Loucy (cell line): Measurements from ENCODE around the gene NSD2.

Experiments used
- H2AFZ ChIP-seq: fragments of 200-600 bp; sonication (generic); 2 replicates; pipeline ENCODE4 v1.6.0; 2016; ENCODE audit warnings: antibody characterized with exemption, mild to moderate bottlenecking, low read length, moderate library complexity
- H3F3A ChIP-seq: fragments of 200-600 bp; 2 replicates; pipeline ENCODE4 v1.6.0; 2016; ENCODE audit warnings: antibody characterized with exemption, low read depth, mild to moderate bottlenecking
- H3K27me3 ChIP-seq: fragments of 200-600 bp; sonication (generic); 2 replicates; pipeline ENCODE4 v1.6.1; 2014; ENCODE audit warnings: low read length, mild to moderate bottlenecking; ENCODE audit not compliant: insufficient read depth, poor library complexity, severe bottlenecking
- H3K36me3 ChIP-seq: fragments of 200-600 bp; sonication (generic); 2 replicates; pipeline ENCODE4 v1.6.1; 2016; ENCODE audit warnings: low read length; ENCODE audit not compliant: insufficient read depth
- H3K4me1 ChIP-seq: fragments of 200-600 bp; sonication (generic); 2 replicates; pipeline ENCODE4 v1.5.1; 2014; ENCODE audit warnings: low read length, mild to moderate bottlenecking; ENCODE audit not compliant: insufficient read depth, poor library complexity, severe bottlenecking
- H3K4me2 ChIP-seq: fragments of 200-600 bp; sonication (generic); 2 replicates; pipeline ENCODE4 v1.6.0; 2014; ENCODE audit warnings: antibody characterized with exemption, low read length, low read depth, mild to moderate bottlenecking; ENCODE audit not compliant: poor library complexity, severe bottlenecking
- H3K4me3 ChIP-seq: fragments of 200-600 bp; sonication (generic); 2 replicates; pipeline ENCODE4 v1.5.1; 2014; ENCODE audit warnings: low read length, mild to moderate bottlenecking, mixed read lengths; ENCODE audit not compliant: poor library complexity, severe bottlenecking
- H3K79me2 ChIP-seq: fragments of 200-600 bp; sonication (generic); 2 replicates; pipeline ENCODE4 v1.6.1; 2014; ENCODE audit warnings: low read length; ENCODE audit not compliant: insufficient read depth
- H3K9ac ChIP-seq: fragments of 200-600 bp; sonication (generic); 2 replicates; pipeline ENCODE4 v1.6.0; 2014; ENCODE audit warnings: mild to moderate bottlenecking, low read depth, low read length, moderate library complexity; ENCODE audit not compliant: poor library complexity, severe bottlenecking
- H3K9me2 ChIP-seq: fragments of 200-600 bp; sonication (generic); replicated peaks from 2 replicates; pipeline ENCODE4 v1.6.1; 2016; ENCODE audit warnings: low read depth, low read length, mixed read lengths
- H3K9me3 ChIP-seq: fragments of 200-600 bp; sonication (generic); 2 replicates; pipeline ENCODE4 v1.6.1; 2014; ENCODE audit warnings: mild to moderate bottlenecking, antibody characterized with exemption, low read length, low read depth; ENCODE audit not compliant: insufficient read depth
- H4K20me1 ChIP-seq: fragments of 200-600 bp; sonication (generic); 2 replicates; pipeline ENCODE4 v1.6.0; 2014; ENCODE audit warnings: antibody characterized with exemption, low read length, mild to moderate bottlenecking; ENCODE audit not compliant: insufficient read depth, poor library complexity, severe bottlenecking
- CTCF ChIP-seq: fragments of 200-600 bp; sonication (generic); conservative IDR thresholded peaks from 2 replicates; pipeline ENCODE4 v1.5.1; 2014; ENCODE audit warnings: mild to moderate bottlenecking, antibody characterized with exemption, low read length
- EZH2phosphoT487 ChIP-seq: fragments of 200-600 bp; IDR thresholded peaks from 2 replicates; pipeline ENCODE4 v1.6.1; 2018; ENCODE audit warnings: antibody characterized with exemption, mild to moderate bottlenecking, moderate library complexity, borderline replicate concordance

The NSD2 gene

GRCh38 chr4:1841201-1841886, 29.8 kb upstream of the NSD2 start:
- Histone ChIP-seq H3K4me2 (no peak overlapping the region), H3K9me2 (no peaks in the 10 kb centered on the region), H3F3A (no peaks in the 10 kb centered on the region), H2AFZ (no peak overlapping the region), H3K36me3 (peaks cover 48% of the 10 kb centered on the region; the same call in 1 of the 2 replicates), H3K27me3 (no peaks in the 10 kb centered on the region), H3K4me3 (no peak overlapping the region), H3K4me1 (no peaks in the 10 kb centered on the region), H4K20me1 (no peaks in the 10 kb centered on the region), H3K9me3 (no peaks in the 10 kb centered on the region), H3K9ac (no peak overlapping the region), H3K79me2 (peaks cover 2% of the 10 kb centered on the region; the same call in 1 of the 2 replicates)
- TF ChIP-seq CTCF (no peak), EZH2phosphoT487 (no peak)

- H3F3A ChIP-seq, result no peaks in the 10 kb centered on the region
- no peak overlapping the region for H2AFZ ChIP-seq
- H3K9me3 ChIP-seq, result no peaks in the 10 kb centered on the region
- no peaks in the 10 kb centered on the region for H4K20me1 ChIP-seq
- H3K4me3 ChIP-seq, result no peak overlapping the region
- no peaks in the 10 kb centered on the region for H3K4me1 ChIP-seq
- H3K9me2 ChIP-seq, result no peaks in the 10 kb centered on the region
- H3K79me2 ChIP-seq, result peaks cover 2% of the 10 kb centered on the region; the same call in 1 of the 2 replicates
- H3K27me3 ChIP-seq, result no peaks in the 10 kb centered on the region
- H3K9ac ChIP-seq, result no peak overlapping the region
- no peak for TF ChIP-seq EZH2phosphoT487
- TF ChIP-seq CTCF, result no peak
- H3K36me3 ChIP-seq, result peaks cover 48% of the 10 kb centered on the region; the same call in 1 of the 2 replicates
- no peak overlapping the region for H3K4me2 ChIP-seq
Observed at GRCh38 chr4:1841887-1842210, 29.3 kb upstream of the NSD2 start.

- no peak overlapping the region for H3K4me3 ChIP-seq
- H3K36me3 ChIP-seq, result peaks cover 48% of the 10 kb centered on the region; the same call in 1 of the 2 replicates
- no peaks in the 10 kb centered on the region for H3K4me1 ChIP-seq
- no peak overlapping the region for H3K9ac ChIP-seq
- H3K27me3 ChIP-seq, result no peaks in the 10 kb centered on the region
- H3F3A ChIP-seq, result no peaks in the 10 kb centered on the region
- no peak overlapping the region for H2AFZ ChIP-seq
- H3K4me2 ChIP-seq, result no peak overlapping the region
- no peaks in the 10 kb centered on the region for H3K9me3 ChIP-seq
- no peaks in the 10 kb centered on the region for H4K20me1 ChIP-seq
- TF ChIP-seq EZH2phosphoT487 (no peak), CTCF (no peak)
- H3K79me2 ChIP-seq, result peaks cover 2% of the 10 kb centered on the region; the same call in 1 of the 2 replicates
- H3K9me2 ChIP-seq, result no peaks in the 10 kb centered on the region
Observed at GRCh38 chr4:1842339-1842895, 28.8 kb upstream of the NSD2 start.
